Embryonic facial prominence (tissue), 1 donor: ENCODE data around the gene SIPA1L3.

ENCODE experiments used
- DNase-seq: peaks from one replicate; pipeline ENCODE4 v3.0.0-alpha.2; 2016; ENCODE audit errors: extremely low spot score

SIPA1L3 gene

GRCh38 chr19:38233740-38234251, 326.8 kb downstream of the SIPA1L3 start:
- DNase-seq = no peak

- DNase-seq = no peak
Observed at GRCh38 chr19:38234615-38235014, 327.6 kb downstream of the SIPA1L3 start.

- no peak for DNase-seq
Observed at GRCh38 chr19:38239816-38240215, 332.8 kb downstream of the SIPA1L3 start.

GRCh38 chr19:38243279-38243673, 336.3 kb downstream of the SIPA1L3 start:
- no peak for DNase-seq

GRCh38 chr19:38245826-38246498, 339.0 kb downstream of the SIPA1L3 start:
- no peak for DNase-seq

- DNase-seq = no peak
Observed at GRCh38 chr19:38247126-38247525, 340.1 kb downstream of the SIPA1L3 start.

- DNase-seq = no peak
Observed at GRCh38 chr19:38247734-38248268, 340.8 kb downstream of the SIPA1L3 start.

GRCh38 chr19:38248421-38248820, 341.4 kb downstream of the SIPA1L3 start:
- DNase-seq = no peak

GRCh38 chr19:38250428-38250820, 343.4 kb downstream of the SIPA1L3 start:
- DNase-seq = no peak

GRCh38 chr19:38250821-38251563, 344.0 kb downstream of the SIPA1L3 start:
- DNase-seq = no peak

GRCh38 chr19:38251564-38252051, 344.6 kb downstream of the SIPA1L3 start:
- no peak for DNase-seq

GRCh38 chr19:38252385-38252784, 345.4 kb downstream of the SIPA1L3 start:
- no peak for DNase-seq

GRCh38 chr19:38252941-38253691, 346.1 kb downstream of the SIPA1L3 start:
- no peak for DNase-seq

GRCh38 chr19:38253788-38254187, 346.8 kb downstream of the SIPA1L3 start:
- no peak for DNase-seq

- no peak for DNase-seq
Observed at GRCh38 chr19:38255383-38256014, 348.5 kb downstream of the SIPA1L3 start.
